ENCODE measurements around the gene WNT10A.
"Not testable (repeated sequence)": the region's sequence is repeated elsewhere in the genome, so short reads cannot be mapped to it uniquely, and the experiment has no call there.

The WNT10A gene

DNA sequence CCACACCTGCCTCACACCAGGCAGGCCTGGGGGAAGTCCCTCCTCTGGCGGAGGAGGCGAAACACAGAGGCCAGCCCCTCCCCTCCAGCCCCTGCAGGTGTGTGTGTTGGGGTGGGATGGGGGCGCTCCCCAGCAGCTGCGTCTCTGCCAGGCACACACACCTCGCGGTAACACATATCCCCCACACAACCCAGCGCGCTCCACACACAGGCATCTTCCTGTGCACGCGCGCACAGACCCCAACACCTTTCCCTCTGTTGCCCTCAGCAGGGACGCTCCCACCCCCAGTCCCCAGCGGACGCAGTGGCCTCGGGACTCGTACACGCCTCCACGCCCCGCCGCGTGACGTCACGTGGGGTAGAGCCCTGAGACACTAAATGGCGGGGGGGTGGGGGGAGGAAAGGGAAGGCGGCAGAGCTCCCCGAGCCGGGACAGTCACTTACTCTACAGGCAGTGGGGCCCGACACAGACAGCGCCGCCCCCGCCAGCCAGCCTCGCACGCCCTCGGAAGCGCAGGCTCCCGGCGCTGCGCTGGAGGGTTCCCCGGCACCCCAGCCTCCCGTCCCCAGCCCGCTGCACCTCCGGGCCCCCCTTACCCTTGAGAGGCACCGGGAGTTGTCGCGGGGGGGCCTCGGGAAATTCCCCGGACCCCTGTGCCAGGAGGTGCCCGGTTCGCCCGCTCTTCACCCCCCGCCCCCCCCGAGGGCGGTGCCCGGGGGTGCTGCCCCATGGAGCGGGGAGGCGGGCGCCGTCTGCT, at the start of gene WNT10A:
Gene WNT10A (plus strand): TSS at position 751 of the 757 bp plus-strand sequence. CDS start 144 bp downstream, outside the sequence.
- in situ Hi-C loops (cut with HindIII; ENCODE audit: low sequenced_read_pairs) = no loop called here

DNA sequence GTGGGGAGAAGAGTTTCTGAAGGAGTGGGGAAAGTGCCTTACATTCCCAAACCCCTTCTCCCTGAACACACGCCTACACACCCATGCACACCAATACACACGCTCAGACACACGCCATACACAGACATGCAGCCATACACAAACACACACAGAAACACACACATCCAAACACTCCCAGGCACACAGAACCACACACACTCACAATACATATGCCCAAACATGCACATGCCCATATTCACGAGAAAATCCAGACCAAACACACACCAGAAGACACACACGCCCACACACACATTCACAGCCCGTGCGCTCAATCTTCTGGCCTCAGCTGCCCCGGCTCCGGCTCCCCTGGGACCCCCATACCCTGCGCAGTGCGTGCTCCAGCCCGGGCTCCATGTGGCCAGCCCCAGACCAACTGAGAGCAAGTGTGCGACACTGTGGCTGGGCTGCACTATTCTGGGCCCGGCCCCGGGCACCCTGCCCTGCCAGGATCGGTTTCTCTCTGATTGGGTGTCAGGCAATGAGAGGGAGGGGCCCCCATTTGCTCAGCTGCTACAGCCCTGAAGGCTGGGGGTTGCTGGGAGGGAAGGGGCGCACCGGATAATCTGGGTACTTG, 49.2 kb upstream of the WNT10A start, which contains the start of gene PRKAG3:
Gene PRKAG3 (minus strand): TSS at position 426 of the 613 bp plus-strand sequence.
- in situ Hi-C loops (cut with HindIII; ENCODE audit: low sequenced_read_pairs) = no loop called here

DNA sequence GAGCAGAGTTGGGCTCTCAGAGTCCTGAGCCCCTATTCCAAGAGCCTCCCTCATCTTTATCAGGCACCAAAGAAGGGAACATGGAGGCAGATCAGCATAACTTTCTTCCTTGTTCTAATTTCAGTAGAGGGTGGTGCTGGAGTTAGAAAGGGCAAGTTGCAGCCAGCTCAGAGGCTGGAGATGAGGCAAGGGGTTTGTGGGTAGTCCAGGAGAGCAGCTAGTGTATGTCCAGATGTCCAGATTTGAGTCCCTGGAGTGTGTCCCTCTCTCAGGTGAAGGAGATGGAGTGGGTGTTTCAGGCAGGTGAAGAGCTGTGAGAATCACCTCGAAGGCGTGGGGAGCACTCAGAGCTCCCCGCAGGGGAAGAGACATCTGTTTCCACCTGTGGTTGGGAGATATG, 48.6 kb upstream of the WNT10A start:
- in situ Hi-C loops (cut with HindIII; ENCODE audit: low sequenced_read_pairs) = no loop called here

DNA sequence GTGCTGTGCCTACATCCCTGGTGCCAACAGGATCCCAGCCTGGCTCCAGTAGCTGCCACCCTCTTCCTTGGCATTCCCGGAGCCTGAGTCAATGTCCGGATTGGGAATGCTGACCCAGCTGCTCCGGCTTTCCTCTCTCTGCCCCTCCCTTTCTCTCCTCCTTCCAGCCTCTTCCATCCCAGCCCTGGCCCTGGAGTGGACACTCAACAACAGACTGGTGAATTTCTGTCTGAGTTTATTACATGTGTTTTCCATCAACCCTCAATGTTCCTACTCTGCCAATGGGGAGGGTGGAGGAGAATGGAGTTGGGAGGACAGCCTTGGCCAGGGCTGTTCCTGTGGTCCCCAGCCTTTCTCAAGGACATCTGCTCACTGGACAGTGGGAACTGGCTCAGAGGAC, 48.1 kb upstream of the WNT10A start:
- in situ Hi-C loops (cut with HindIII; ENCODE audit: low sequenced_read_pairs) = no loop called here

- in situ Hi-C loops (cut with HindIII; ENCODE audit: low sequenced_read_pairs) = no loop called here
Measured at GRCh38 chr2:218833023-218833609, 47.5 kb upstream of the WNT10A start.

DNA sequence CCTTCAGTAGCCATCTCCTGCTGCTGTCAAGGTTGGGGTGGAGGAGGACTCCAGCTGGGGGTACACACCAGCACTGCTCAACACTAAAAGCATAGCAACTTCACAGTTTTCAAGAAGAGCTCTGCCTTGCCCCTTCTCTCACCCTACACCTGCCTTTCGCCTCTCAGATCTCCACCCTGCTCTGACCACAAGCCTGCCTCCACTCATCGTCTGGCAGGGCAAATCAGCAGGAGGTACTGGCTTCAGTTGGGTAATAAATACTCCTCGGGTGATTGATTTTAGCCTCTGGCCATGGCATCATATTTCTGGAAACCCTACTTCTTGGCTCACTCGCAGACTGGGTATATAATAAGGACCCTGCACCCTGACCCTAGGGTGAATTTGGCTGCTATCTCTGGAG, 46.0 kb upstream of the WNT10A start:
- in situ Hi-C loops (cut with HindIII; ENCODE audit: low sequenced_read_pairs) = no loop called here

- in situ Hi-C loops (cut with HindIII; ENCODE audit: low sequenced_read_pairs) = no loop called here
Measured at GRCh38 chr2:218837495-218837894, 43.2 kb upstream of the WNT10A start.

GRCh38 chr2:218839430-218839829, 41.2 kb upstream of the WNT10A start:
- in situ Hi-C loops (cut with HindIII; ENCODE audit: low sequenced_read_pairs) = no loop called here

DNA sequence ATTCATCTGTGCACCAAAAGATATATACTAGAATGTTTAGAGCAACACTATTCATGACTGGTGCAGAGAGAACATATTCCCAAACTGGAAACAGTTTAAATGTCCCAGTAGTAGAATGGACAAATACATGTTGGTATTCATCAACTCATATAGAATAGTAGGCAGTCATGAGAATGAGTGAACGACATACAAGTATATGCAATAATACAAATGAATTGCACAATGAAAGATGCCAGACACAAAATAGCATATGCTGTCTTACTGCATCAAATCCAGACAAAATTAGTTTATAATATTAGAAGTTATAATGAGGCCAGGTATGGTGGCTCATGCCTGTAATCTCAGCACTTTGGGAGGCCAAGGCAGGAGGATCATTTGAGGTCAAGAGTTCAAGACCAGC, 40.8 kb upstream of the WNT10A start:
- in situ Hi-C loops (cut with HindIII; ENCODE audit: low sequenced_read_pairs) = no loop called here

DNA sequence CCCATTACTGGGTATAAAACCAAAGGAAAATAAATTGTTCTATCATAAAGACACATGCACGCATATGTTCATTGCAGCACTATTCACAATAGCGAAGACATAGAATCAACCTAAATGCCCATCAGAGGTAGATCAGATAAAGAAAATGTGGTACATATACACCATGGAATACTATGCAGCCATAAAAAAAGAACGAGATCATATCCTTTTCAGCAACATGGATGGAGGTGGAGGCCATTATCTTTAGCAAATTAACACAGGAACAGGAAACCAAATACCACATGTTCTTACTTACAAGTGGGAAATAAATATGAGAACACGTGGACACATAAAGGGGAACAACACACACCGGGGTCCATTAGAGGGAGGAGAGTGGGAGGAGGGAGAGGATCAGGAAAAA, 36.3 kb upstream of the WNT10A start:
- in situ Hi-C loops (cut with HindIII; ENCODE audit: low sequenced_read_pairs) = not testable (repeated sequence)

DNA sequence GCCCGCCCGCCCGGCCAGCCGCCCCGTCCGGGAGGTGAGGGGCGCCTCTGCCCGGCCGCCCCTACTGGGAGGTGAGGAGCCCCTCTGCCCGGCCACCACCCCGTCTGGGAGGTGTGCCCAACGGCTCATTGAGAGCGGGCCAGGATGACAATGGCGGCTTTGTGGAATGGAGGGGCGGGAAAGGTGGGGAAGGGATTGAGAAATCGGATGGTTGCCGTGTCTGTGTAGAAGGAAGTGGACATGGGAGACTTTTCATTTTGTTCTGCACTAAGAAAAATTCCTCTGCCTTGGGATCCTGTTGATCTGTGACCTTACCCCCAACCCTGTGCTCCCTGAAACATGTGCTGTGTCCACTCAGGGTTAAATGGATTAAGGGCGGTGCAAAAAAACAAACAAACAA, 33.7 kb upstream of the WNT10A start:
- in situ Hi-C loops (cut with HindIII; ENCODE audit: low sequenced_read_pairs) = not testable (repeated sequence)

DNA sequence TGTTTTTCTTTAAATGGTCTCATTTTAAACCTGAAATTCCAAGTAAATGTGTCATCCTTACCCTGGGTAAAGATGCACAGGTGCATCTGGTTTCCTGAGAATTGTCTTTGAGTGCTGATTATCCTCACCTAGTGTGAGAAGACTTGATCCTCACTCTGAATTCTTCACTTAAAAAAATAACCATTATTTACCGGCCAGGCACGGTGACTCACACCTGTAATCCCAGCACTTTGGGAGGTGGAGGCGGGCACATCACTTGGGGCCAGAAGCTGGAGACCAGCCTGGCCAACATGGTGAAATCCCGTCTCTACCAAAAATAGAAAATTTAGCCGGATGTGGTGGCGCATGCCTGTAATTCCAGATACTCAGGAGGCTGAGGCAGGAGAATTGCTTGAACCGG, 30.9 kb upstream of the WNT10A start:
- in situ Hi-C loops (cut with HindIII; ENCODE audit: low sequenced_read_pairs) = no loop called here

GRCh38 chr2:218850796-218851195, 29.9 kb upstream of the WNT10A start:
- in situ Hi-C loops (cut with HindIII; ENCODE audit: low sequenced_read_pairs) = no loop called here

DNA sequence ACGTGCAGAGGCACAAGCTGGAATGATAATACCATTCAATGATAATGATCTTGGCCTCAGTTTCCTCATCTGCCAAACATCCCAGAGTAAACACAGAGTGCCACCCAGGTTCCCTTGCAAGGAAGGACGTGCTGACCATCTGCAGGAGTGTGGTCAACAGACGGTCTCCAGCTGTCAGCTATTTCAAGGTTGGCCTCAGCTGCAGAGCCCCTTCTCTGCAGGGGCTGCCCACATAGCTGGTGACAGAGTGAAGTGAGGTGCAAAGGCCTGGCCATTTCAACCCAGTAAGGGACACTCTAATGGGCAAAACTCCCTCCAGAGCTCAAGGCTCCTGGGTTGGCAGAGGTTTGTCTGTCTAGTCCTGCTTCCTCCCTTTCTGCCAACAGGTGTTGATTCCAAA, 29.4 kb upstream of the WNT10A start:
- in situ Hi-C loops (cut with HindIII; ENCODE audit: low sequenced_read_pairs) = no loop called here

DNA sequence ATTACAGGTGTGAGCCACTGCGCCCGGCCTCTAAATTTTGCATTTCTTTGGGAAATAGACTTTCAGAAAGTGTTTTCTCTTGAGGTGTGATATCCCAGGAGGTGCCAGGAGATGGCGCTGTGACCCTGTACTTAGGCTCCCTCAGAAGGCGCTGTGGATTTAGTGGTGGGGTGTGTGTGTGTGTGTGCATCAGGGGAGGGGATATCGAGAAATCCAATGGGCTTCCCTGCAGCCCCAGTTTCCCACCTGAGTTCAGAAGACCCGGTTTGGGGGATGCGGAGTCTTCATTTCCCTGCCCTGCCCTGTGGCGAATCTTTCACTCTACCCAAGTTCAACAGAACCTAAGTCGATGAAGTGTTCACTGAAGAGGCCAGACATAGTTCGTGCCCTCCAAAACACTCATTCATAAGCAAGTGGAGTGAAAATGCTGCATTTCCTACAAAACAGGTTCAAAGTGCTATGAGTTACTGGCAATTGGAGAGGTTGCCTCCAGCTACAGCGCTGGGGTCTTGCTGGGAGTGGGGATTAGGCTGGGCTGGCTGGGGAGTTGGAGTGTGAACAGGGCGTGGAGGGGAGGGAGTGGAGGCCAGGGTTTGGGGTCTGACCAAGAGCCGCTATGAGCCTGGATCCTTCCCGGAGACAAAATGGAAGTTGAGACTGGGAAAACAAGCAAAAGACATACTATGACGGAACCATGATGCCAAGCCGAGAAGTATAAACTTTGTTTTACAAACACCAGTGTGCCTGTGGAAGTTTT, 27.6 kb upstream of the WNT10A start:
- in situ Hi-C loops (cut with HindIII; ENCODE audit: low sequenced_read_pairs) = no loop called here

DNA sequence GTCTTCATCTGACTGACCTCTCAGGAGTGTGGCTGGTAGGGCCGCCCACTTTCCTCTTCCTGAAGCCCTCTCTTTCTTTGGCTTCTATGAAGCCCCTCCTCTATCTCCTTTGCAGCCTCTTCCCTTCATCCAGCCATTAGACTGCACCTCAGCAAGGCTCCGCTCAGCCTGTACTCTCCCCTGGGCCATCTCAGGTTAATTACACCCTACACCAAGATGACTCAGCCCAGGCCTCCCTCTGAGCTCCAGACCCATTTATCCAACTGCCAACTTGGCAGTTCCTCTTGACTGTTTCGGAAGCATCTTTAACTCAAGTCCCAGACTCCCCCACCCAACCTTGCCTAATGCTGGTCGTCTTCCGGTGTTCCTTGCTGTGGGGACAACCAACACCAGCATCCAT, 26.9 kb upstream of the WNT10A start:
- in situ Hi-C loops (cut with HindIII; ENCODE audit: low sequenced_read_pairs) = no loop called here

GRCh38 chr2:218854860-218855259, 25.8 kb upstream of the WNT10A start:
- in situ Hi-C loops (cut with HindIII; ENCODE audit: low sequenced_read_pairs) = no loop called here

- in situ Hi-C loops (cut with HindIII; ENCODE audit: low sequenced_read_pairs) = no loop called here
Measured at GRCh38 chr2:218855305-218856166, 25.1 kb upstream of the WNT10A start.

DNA sequence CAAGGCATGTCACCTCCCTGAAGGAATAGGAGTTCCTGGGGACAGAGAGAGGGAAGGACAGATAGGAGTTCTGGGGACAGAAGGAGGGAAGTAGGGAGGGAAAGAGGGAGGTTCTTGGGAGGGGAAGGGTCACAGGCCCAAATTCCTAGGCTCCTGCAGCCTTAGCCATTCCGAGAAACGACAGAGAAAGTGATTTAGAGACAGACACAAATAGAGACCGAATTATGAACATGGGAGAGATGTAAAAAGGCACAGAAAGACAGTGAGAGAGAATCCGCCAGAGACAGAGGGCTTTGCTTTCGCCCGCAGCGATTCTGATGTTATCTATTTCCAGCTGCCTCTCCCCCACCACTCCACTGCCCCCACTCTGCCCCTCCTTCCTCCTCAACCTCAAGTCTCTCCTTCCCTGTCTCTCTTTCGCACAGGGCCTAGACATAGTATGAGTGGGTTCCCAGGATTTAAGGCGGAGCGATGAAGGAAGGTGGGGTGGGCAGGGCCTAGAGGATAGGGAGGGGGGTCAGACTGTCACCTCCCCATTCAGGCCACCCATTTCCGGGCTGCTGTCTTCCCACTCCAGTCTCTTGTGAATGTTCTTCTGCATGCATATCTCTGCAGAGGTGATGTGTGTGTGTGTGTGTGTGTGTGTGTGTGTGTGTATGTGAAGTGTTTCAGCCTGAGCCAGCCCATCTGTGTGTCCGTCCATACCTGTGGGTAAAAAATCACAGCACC, 24.3 kb upstream of the WNT10A start:
- in situ Hi-C loops (cut with HindIII; ENCODE audit: low sequenced_read_pairs) = no loop called here

DNA sequence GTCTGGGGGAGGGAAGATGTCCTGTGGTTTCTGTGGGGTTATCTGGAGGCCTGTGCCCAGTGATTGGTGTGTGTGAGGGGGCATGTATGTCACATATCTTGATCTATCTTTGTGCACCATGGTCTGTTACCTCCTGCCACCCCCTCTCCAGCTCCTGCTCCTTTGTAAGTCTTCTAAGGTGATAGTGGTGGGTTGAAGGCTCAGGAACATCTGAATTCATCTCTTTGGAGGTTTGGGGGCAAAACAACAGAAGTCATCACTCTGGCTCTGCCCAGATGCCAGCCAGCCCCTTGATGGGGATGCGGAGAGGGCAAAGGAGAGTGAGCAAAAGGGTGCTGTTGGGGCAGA, 23.8 kb upstream of the WNT10A start:
- in situ Hi-C loops (cut with HindIII; ENCODE audit: low sequenced_read_pairs) = no loop called here

Measured in DLD1 (cell line).